SK-N-SH (cell line): ENCODE measurements around the gene PTTG1IP. TPM values are rescaled to one million over a fixed set of nuclear protein-coding genes. Genes with fewer than 3 reads are reported as not detected.

ENCODE experiments used
- CTCF ChIA-PET: fragments of 300-600, 350-600 bp; formaldehyde crosslinking; extraction: SDS; loops from one replicate; lab custom pipeline; 2021; lab: Yijun Ruan, JAX
- POLR2A ChIA-PET: fragments of 350-600 bp; sonication (Branson Sonifier 250); formaldehyde crosslinking; extraction: SDS; loops from one replicate; lab custom pipeline; 2020; ENCODE audit warnings: antibody characterized with exemption, inconsistent platforms; lab: Yijun Ruan, JAX
- DNase-seq: peaks from one replicate; pipeline ENCODE4 v3.0.0; 2012
- H2AFZ ChIP-seq: fragments of 200-600 bp; sonication (generic); 2 replicates; pipeline ENCODE4 v1.8.1; 2016; ENCODE audit warnings: antibody characterized with exemption, mild to moderate bottlenecking, low read depth
- H3F3A ChIP-seq: fragments of 200-600 bp; sonication (generic); replicated peaks from 2 replicates; pipeline ENCODE3; 2016; ENCODE audit warnings: antibody characterized with exemption, mild to moderate bottlenecking; ENCODE audit not compliant: insufficient read depth
- H3K27ac ChIP-seq, 2 experiments: fragments of 200-500 bp in 1 of 2; fragments of 200-600 bp in 1 of 2; sonication (Bioruptor generic) in 1 of 2; sonication (generic), shearing (Covaris generic) in 1 of 2; 2 replicates each; pipeline versions ENCODE4 v1.5.1 to v1.6.1; 2014 to 2016; ENCODE audit warnings: low read depth in 2 of 2, inconsistent platforms in 1 of 2, low read length in 1 of 2, mild to moderate bottlenecking in 1 of 2, mixed read lengths in 1 of 2
- H3K27me3 ChIP-seq: fragments of 200-600 bp; sonication (generic), shearing (Covaris generic); 2 replicates; pipeline ENCODE4 v1.6.1; 2016; ENCODE audit warnings: mixed run types; ENCODE audit not compliant: insufficient read depth
- H3K36me3 ChIP-seq, 2 experiments: fragments of 200-500 bp in 1 of 2; fragments of 200-600 bp in 1 of 2; sonication (Bioruptor generic) in 1 of 2; sonication (generic) in 1 of 2; replicated peaks in 1 of 2; 2 replicates each; pipeline versions ENCODE3 to v1.5.1; 2014 to 2016; ENCODE audit warnings: low read length in 1 of 2, mild to moderate bottlenecking in 1 of 2; ENCODE audit not compliant: insufficient read depth in 2 of 2, control insufficient read depth in 1 of 2
- H3K4me1 ChIP-seq, 2 experiments: fragments of 200-500 bp in 1 of 2; fragments of 200-600 bp in 1 of 2; sonication (Bioruptor generic) in 1 of 2; sonication (generic), shearing (Covaris generic) in 1 of 2; 2 replicates each; pipeline versions ENCODE4 v1.5.1 to v1.6.1; 2014 to 2016; ENCODE audit warnings: low read depth in 1 of 2, low read length in 1 of 2, mixed run types in 1 of 2; ENCODE audit not compliant: insufficient read depth in 2 of 2, control insufficient read depth in 1 of 2
- H3K4me2 ChIP-seq: fragments of 200-600 bp; sonication (generic), shearing (Covaris generic); 2 replicates; pipeline ENCODE4 v1.6.1; 2017; ENCODE audit warnings: mixed run types
- H3K4me3 ChIP-seq, 2 experiments: fragments of 200-500 bp in 1 of 2; fragments of 200-600 bp in 1 of 2; sonication (Bioruptor generic) in 1 of 2; sonication (generic), shearing (Covaris generic) in 1 of 2; 2 replicates each; pipeline versions ENCODE4 v1.5.1 to v1.8.1; 2014 to 2016; ENCODE audit warnings: low read depth in 2 of 2, inconsistent platforms in 1 of 2, low read length in 1 of 2, mild to moderate bottlenecking in 1 of 2, mixed read lengths in 1 of 2, moderate library complexity in 1 of 2
- H3K79me2 ChIP-seq: fragments of 200-600 bp; sonication (generic); 2 replicates; pipeline ENCODE4 v1.8.1; 2017; ENCODE audit warnings: mild to moderate bottlenecking; ENCODE audit not compliant: insufficient read depth
- H3K9ac ChIP-seq: fragments of 200-600 bp; sonication (generic); 2 replicates; pipeline ENCODE4 v1.6.1; 2017; ENCODE audit warnings: mixed run types
- H3K9me2 ChIP-seq: fragments of 200-600 bp; sonication (generic); 2 replicates; pipeline ENCODE4 v1.6.1; 2017; ENCODE audit warnings: mixed run types
- H3K9me3 ChIP-seq: fragments of 200-600 bp; sonication (generic); 2 replicates; pipeline ENCODE4 v1.6.1; 2017; ENCODE audit warnings: mixed run types, mild to moderate bottlenecking, moderate library complexity
- H4K20me1 ChIP-seq: fragments of 200-600 bp; sonication (generic); 2 replicates; pipeline ENCODE4 v1.6.1; 2017; ENCODE audit warnings: mild to moderate bottlenecking, mixed run types; ENCODE audit not compliant: insufficient read depth
- EP300 ChIP-seq, 2 experiments: IDR thresholded peaks; 2 replicates each; pipeline versions ENCODE4 v1.4.0 to v1.6.1; 2012; ENCODE audit warnings: borderline replicate concordance in 1 of 2, low read depth in 1 of 2, low read length in 1 of 2
- EZH2phosphoT487 ChIP-seq: fragments of 200-600 bp; sonication (generic); IDR thresholded peaks from 2 replicates; pipeline ENCODE4 v1.6.1; 2017; ENCODE audit warnings: low read depth, mixed run types, mild to moderate bottlenecking, antibody characterized with exemption, moderate library complexity, borderline replicate concordance
- FOXJ3 ChIP-seq: sonication (generic); formaldehyde crosslinking; IDR thresholded peaks from 2 replicates; pipeline ENCODE4 v1.5.1; 2020; ENCODE audit warnings: mild to moderate bottlenecking, missing genetic modification reagents
- GABPA ChIP-seq: IDR thresholded peaks from 2 replicates; pipeline ENCODE4 v1.4.0; 2012; ENCODE audit warnings: low read depth, mild to moderate bottlenecking
- IRF3 ChIP-seq: fragments of 150-350 bp; IDR thresholded peaks from 2 replicates; pipeline ENCODE4 v1.6.1; 2016; ENCODE audit warnings: mild to moderate bottlenecking, low read depth, low read length
- PBX3 ChIP-seq: IDR thresholded peaks from 2 replicates; pipeline ENCODE4; 2012
- RCOR1 ChIP-seq: fragments of 150-350 bp; IDR thresholded peaks from 2 replicates; pipeline ENCODE4 v1.6.1; 2017; ENCODE audit warnings: antibody characterized with exemption, low read length
- SIN3A ChIP-seq: IDR thresholded peaks from 2 replicates; pipeline ENCODE4 v1.6.1; 2012; ENCODE audit warnings: low read depth, mild to moderate bottlenecking, low read length, moderate library complexity, borderline replicate concordance
- TAF1 ChIP-seq: IDR thresholded peaks from 2 replicates; pipeline ENCODE4 v1.6.1; 2012; ENCODE audit warnings: low read depth, mild to moderate bottlenecking, low read length, moderate library complexity, borderline replicate concordance
- TEAD4 ChIP-seq: IDR thresholded peaks from 2 replicates; pipeline ENCODE4 v1.4.0; 2012; ENCODE audit warnings: mild to moderate bottlenecking, borderline replicate concordance; ENCODE audit not compliant: insufficient read depth
- WGBS: methylation state at CpG from one replicate; pipeline ENCODE4 v1.1.6; 2017; ENCODE audit warnings: low lambda C conversion rate; 5-methylcytosine and 5-hydroxymethylcytosine counted together
- polyA plus RNA-seq, 3 experiments: library from polyadenylated mRNA; depleted of rRNA; stranded (reverse); fragments of >200 nt; gene quantifications; 2 replicates each; pipeline ENCODE4 v1.2.3, GENCODE V29; 2012
- TF ChIP-seq, protein P1 (sequence below): IDR thresholded peaks from 2 replicates; pipeline ENCODE4 v1.4.0; 2012; ENCODE audit warnings: low read depth, borderline replicate concordance
- TF ChIP-seq, protein P2 (sequence below): IDR thresholded peaks from 2 replicates; pipeline ENCODE4 v1.4.0; 2012; ENCODE audit warnings: low read depth, borderline replicate concordance

PTTG1IP gene
- polyA plus RNA-seq, 1 of the 3 experiments (the other 2 are of a cell fraction), result 171 TPM

GRCh38 chr21:44919111-44919912 lies 45.8 kb upstream of the PTTG1IP start:
- TF ChIP-seq PBX3, result no peak
- TF ChIP-seq EP300 (IDR thresholded peaks at IDR 0.05; ENCODE audit: borderline replicate concordance in 1 of 2, low read depth in 1 of 2, low read length in 1 of 2), result no peak
- no peak for TF ChIP-seq GABPA
- no peak for TF ChIP-seq IRF3
- TF ChIP-seq, protein P1, sequence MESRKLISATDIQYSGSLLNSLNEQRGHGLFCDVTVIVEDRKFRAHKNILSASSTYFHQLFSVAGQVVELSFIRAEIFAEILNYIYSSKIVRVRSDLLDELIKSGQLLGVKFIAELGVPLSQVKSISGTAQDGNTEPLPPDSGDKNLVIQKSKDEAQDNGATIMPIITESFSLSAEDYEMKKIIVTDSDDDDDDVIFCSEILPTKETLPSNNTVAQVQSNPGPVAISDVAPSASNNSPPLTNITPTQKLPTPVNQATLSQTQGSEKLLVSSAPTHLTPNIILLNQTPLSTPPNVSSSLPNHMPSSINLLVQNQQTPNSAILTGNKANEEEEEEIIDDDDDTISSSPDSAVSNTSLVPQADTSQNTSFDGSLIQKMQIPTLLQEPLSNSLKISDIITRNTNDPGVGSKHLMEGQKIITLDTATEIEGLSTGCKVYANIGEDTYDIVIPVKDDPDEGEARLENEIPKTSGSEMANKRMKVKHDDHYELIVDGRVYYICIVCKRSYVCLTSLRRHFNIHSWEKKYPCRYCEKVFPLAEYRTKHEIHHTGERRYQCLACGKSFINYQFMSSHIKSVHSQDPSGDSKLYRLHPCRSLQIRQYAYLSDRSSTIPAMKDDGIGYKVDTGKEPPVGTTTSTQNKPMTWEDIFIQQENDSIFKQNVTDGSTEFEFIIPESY, result no peak
- TF ChIP-seq EZH2phosphoT487, result no peak
- TF ChIP-seq SIN3A, result no peak
- TF ChIP-seq TEAD4, result no peak
- TF ChIP-seq TAF1, result no peak
- TF ChIP-seq FOXJ3 (CRISPR knock-in tag), result no peak
- TF ChIP-seq RCOR1, result no peak
- TF ChIP-seq, protein P2, sequence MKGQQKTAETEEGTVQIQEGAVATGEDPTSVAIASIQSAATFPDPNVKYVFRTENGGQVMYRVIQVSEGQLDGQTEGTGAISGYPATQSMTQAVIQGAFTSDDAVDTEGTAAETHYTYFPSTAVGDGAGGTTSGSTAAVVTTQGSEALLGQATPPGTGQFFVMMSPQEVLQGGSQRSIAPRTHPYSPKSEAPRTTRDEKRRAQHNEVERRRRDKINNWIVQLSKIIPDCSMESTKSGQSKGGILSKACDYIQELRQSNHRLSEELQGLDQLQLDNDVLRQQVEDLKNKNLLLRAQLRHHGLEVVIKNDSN, result no peak
- Histone ChIP-seq H4K20me1 (no peaks in the 10 kb centered on the region), H3K9me3 (no peaks in the 10 kb centered on the region), H3F3A (no peaks in the 10 kb centered on the region), H3K27ac (no peak overlapping the region), H2AFZ (no peak overlapping the region), H3K36me3 (no peaks in the 10 kb centered on the region), H3K79me2 (no peaks in the 10 kb centered on the region), H3K4me1 (no peaks in the 10 kb centered on the region; a peak in 1 of 4 replicates), H3K27me3 (peaks cover 26% of the 10 kb centered on the region; the same call in 1 of the 2 replicates), H3K9ac (no peak overlapping the region), H3K4me3 (no peak overlapping the region), H3K4me2 (no peak overlapping the region), H3K9me2 (no peaks in the 10 kb centered on the region)
- ChIA-PET POLR2A (no interaction called here), CTCF (interaction anchor here (0.6 to 1.0 kb wide), 2 partner anchors 27 to 46 kb away, joined by 3 read pairs; no protein-coding TSS in a partner anchor)
- no peak for DNase-seq
- WGBS, result 42% methylated on average over 13 of the region's 26 CpGs
